ENCODE measurements around the gene IGHMBP2. TPM values are rescaled to one million over a fixed set of nuclear protein-coding genes. Genes with fewer than 3 reads are reported as not detected.

Gene IGHMBP2
- total RNA-seq, 2 experiments from 2014 or later = 21.1 to 24.9 TPM

DNA sequence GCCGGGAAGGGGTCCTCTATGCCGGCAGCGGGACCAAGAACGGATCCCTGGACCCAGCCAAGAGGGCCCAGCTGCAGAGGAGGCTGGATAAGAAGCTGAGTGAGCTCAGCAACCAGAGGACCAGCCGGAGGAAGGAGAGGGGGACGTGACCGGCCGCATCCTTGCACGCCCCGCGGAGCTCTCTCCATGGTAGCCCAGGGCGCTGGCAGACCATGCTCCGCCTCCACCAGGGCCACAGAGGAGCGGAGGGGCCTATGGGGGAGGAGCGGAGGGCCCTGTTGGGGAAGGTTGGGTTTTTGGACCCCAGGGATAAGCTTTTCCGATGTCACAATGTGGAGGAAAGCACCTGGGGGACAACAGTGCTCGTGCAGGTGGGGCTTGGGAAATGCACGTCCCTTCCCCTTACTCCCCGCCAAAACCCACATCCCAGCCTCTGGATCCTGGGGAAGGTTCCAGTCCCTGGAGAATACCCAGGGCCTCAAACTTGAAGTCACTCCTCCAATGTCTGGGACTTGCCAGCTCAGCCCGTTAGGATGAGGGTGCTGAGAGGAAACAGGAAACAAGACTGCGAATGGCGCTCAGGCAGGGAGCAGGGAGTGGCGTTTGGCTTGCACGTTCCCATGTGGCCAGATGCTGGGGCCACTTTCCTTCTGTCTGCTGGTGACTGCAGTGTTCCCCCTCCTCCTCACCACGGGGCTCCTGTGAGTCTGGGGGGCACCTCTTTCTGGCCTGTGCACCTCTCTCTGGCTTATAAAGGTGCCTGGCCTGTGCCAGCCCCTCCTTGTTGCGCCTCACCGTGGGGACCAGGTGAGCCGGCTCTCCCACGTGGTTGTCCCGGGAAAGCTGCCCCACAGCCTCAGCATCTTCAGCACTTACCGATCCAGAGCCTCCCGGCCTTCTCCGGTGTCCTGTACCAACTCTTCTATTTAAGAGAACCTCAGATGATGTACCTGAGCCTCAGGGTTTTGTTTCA lies 36.2 kb downstream of the IGHMBP2 start:
- intact Hi-C loops (cut with micrococcal nuclease) = no loop called here
- Mint-ChIP-seq H3K4me3 (no peak overlapping the region), H3K27me3 (no peaks in the 10 kb centered on the region), H3K36me3 (ENCODE audit: low read depth) (peaks cover 3% of the 10 kb centered on the region), H3K4me1 (ENCODE audit: low read depth) (no peaks in the 10 kb centered on the region), H3K9me3 (no peaks in the 10 kb centered on the region), H3K27ac (no peak overlapping the region)
- TF ChIP-seq, protein P1, sequence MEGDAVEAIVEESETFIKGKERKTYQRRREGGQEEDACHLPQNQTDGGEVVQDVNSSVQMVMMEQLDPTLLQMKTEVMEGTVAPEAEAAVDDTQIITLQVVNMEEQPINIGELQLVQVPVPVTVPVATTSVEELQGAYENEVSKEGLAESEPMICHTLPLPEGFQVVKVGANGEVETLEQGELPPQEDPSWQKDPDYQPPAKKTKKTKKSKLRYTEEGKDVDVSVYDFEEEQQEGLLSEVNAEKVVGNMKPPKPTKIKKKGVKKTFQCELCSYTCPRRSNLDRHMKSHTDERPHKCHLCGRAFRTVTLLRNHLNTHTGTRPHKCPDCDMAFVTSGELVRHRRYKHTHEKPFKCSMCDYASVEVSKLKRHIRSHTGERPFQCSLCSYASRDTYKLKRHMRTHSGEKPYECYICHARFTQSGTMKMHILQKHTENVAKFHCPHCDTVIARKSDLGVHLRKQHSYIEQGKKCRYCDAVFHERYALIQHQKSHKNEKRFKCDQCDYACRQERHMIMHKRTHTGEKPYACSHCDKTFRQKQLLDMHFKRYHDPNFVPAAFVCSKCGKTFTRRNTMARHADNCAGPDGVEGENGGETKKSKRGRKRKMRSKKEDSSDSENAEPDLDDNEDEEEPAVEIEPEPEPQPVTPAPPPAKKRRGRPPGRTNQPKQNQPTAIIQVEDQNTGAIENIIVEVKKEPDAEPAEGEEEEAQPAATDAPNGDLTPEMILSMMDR (IDR thresholded peaks at IDR 0.05) = no peak
- no peak for DNase-seq
- ChIA-PET CTCF (no interaction called here), POLR2A (no interaction called here)
- ATAC-seq = no peak

DNA sequence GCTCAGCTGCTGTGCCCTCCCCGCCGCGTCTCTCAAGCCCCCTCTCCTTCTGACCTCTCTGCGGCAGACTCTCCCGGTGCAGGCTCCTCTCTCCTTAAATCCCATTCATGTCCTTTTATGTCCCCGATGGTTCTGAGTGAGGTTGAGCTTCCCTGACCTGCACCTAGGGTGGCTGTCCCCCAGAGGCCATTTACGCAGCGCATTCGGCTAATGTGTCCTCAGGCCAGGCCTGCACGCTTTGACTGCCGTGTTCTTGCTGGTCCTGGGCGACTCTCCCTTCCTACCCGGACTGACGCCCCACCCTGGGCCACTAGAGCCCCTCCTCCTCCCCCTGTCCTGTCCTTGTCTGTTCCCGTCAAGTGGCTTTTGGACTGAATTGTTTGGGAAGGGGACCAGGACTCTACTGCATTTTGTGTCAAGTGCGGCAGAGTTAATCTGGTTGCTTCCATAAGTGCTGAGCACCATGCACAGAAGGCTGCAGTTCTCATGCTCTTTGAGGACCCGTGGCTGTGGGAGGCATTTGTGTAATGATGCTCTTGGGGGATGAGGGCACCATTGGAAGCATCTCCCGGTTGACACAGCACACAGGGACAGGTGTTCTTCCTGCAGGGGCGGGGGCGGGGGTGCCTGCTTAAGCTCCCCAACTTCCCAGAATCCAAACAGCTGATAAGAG lies 37.1 kb downstream of the IGHMBP2 start:
- no peak overlapping the region for H3K27ac Mint-ChIP-seq
- no peak for ATAC-seq

DNA sequence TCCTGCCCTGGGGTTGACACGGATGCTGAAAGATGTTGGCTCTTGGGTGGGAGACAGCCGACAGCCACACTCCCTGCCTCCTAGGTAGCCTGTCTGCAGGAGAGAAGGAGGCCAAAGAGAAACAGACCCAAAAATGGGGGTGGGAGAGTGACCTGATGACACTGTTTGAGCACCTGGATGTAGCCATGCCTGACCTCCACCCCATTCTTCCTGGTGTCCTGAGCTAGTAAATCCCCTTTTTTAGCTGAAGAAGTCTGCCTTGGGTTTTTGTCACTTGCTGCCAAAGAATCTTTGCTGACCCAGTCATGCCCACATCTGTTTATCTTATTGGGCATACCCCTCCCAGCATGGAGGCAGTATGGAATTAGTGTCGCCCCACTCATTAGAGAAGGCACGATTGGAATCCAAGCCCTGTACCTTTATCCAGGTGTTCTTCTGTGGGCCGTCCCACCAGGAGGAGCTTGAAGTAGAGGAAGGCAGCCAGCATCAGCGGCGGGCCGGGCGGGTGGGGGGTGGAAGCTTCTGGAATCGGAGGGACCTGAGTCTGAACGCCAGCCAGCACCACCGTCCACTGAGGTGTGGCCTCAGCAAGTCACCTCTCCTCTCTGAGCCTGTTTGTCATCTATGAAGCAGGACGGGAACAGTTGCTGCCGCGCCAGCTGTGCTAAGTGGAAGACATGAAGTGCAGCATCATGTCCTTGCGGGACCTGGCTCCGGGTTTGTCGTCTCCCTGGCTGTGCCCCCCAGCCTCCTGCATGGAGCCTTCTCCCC lies 37.8 kb downstream of the IGHMBP2 start:
- Mint-ChIP-seq H3K27ac (no peak overlapping the region), H3K4me1 (ENCODE audit: low read depth) (peaks cover 5% of the 10 kb centered on the region), H3K36me3 (ENCODE audit: low read depth) (peaks cover 3% of the 10 kb centered on the region), H3K9me3 (no peaks in the 10 kb centered on the region), H3K4me3 (no peak overlapping the region), H3K27me3 (no peaks in the 10 kb centered on the region)
- POLR2A ChIA-PET = no interaction called here
- no peak for ATAC-seq
- intact Hi-C loops (cut with micrococcal nuclease) = no loop called here
- TF ChIP-seq, protein P1 (IDR thresholded peaks at IDR 0.05) = no peak
- CTCF ChIA-PET = no interaction called here
- no peak for DNase-seq

More for the DNA sequence above, 37.1 kb downstream of the IGHMBP2 start:
- H3K36me3 Mint-ChIP-seq (ENCODE audit: low read depth) = peaks cover 3% of the 10 kb centered on the region
- DNase-seq = no peak
- no peaks in the 10 kb centered on the region for H3K9me3 Mint-ChIP-seq
- H3K27me3 Mint-ChIP-seq = no peaks in the 10 kb centered on the region
- intact Hi-C loops (cut with micrococcal nuclease) = no loop called here
- TF ChIP-seq, protein P1 (IDR thresholded peaks at IDR 0.05) = no peak
- ChIA-PET CTCF (no interaction called here), POLR2A (no interaction called here)
- peaks cover 3% of the 10 kb centered on the region for H3K4me1 Mint-ChIP-seq (ENCODE audit: low read depth)
- no peak overlapping the region for H3K4me3 Mint-ChIP-seq

DNA sequence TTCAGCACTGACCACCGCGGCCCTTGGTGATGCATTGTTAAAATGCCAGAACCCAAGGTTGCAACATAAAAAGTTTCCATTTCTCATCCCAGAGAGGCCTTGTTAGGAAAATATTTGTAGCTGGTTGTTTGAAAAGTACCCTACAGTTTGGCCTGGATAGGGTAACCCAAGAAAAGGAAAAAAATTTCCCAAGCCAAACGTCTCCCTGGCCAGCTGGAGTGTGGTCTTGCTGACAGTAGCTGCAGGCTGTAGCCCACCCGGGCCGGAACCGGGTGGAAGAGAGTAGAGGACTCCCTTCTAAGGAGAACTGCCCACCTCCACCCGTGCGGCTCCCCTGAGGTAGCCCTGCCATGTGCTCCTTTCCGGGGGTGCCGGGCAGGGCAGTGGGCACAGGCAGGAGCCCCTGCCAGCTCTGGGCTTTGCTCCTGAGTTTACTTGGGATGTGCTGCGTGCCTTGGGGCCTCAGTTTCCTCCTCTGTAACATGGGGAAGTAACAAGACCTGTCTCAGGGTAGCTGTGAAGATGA lies 38.5 kb downstream of the IGHMBP2 start:
- ATAC-seq (no peak), DNase-seq (no peak)
- intact Hi-C loops (cut with micrococcal nuclease) = no loop called here
- POLR2A ChIA-PET = no interaction called here
- H3K27me3 Mint-ChIP-seq = no peaks in the 10 kb centered on the region
- H3K4me1 Mint-ChIP-seq (ENCODE audit: low read depth) = peaks cover 5% of the 10 kb centered on the region
- CTCF ChIA-PET = no interaction called here
- no peaks in the 10 kb centered on the region for H3K9me3 Mint-ChIP-seq
- TF ChIP-seq, protein P1 (IDR thresholded peaks at IDR 0.05) = no peak
- no peak overlapping the region for H3K27ac Mint-ChIP-seq
- no peak overlapping the region for H3K4me3 Mint-ChIP-seq
- peaks cover 3% of the 10 kb centered on the region for H3K36me3 Mint-ChIP-seq (ENCODE audit: low read depth)
